ENCODE results near the gene ZG16B.

The ZG16B gene

DNA sequence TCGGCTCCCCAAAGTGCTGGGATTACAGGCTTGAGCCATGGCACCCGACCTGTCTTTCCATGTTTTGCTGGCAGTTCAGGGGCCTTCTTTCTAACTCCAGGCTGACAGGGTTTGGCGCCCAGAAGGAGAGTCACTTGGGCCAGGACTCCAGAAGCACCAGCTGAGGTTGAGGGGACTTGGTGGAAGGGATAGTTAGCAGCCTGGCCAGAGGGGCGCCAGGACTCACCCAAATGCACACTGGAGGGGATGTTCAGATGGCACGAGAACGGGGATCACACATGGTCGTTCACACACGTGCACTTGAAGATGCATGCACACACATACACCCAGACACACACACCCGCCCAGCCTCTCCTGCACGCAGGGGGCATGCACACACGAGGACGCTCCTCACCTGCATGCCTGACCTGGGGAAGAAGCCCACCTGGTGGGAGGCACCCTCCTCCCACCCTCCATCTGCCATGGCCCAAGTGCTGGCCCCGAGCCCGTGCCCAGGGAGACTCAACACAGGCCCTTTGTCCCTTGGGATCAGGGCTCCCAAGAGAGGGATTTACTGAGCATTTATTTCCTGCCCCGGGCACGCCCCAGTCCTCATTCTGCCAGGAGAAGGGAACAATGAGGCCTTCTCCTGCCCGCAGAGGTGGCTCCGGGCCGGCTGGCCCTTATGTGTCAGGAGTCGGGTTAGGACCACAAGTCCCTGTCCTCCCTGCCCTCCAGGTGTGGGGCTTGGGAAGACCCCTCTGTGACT, 15.4 kb upstream of the ZG16B start:
- no peak for TF ChIP-seq CTCF (IDR thresholded peaks at IDR 0.05; ENCODE audit: low read depth, low read length)
- no peak for DNase-seq (ENCODE audit: low read depth in 2 of 2)
- H3K4me3 ChIP-seq (replicated peaks in 1 of 2; ENCODE audit: low read depth in 2 of 2, low read length in 2 of 2), result no peak overlapping the region

DNA sequence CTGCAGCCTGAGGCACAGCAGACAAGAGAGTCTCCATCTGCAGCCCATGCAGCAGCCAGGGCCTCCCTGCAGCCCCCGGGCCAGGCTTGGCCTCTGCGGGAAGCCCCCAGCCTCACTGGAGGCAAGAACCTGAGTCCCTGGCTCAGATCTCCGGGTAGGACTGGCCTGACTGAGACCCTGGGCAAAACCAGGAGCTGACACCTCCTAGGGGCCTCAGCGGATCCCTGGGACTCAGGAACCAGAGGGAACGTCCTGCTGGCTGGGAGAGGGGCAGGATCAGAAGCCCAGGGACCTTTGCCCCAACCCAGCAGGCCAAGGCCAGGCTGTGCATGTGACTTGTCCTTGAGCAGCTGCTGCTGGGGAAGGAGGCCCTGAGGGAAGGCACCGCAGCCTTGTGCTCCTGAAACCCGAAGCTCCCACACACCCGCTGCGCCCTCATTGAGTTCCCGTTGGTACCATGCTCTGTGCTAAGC, 14.8 kb upstream of the ZG16B start:
- no peak overlapping the region for H3K4me3 ChIP-seq (replicated peaks in 1 of 2; ENCODE audit: low read depth in 2 of 2, low read length in 2 of 2)
- no peak for TF ChIP-seq CTCF (IDR thresholded peaks at IDR 0.05; ENCODE audit: low read depth, low read length)
- no peak for DNase-seq (ENCODE audit: low read depth in 2 of 2)

GRCh38 chr16:2816751-2817339, 13.3 kb upstream of the ZG16B start, which contains the start of gene PRSS21:
Gene PRSS21 (plus strand): TSS chr16:2817237. CDS start chr16:2817269, 32 bp downstream.
- DNase-seq (ENCODE audit: low read depth in 2 of 2), result no peak
- TF ChIP-seq CTCF (IDR thresholded peaks at IDR 0.05; ENCODE audit: low read depth, low read length), result no peak
- no peak within 1 kb of the TSS for H3K4me3 ChIP-seq (replicated peaks in 1 of 2; ENCODE audit: low read depth in 2 of 2, low read length in 2 of 2)

- no peak overlapping the region for H3K4me3 ChIP-seq (replicated peaks in 1 of 2; ENCODE audit: low read depth in 2 of 2, low read length in 2 of 2)
- no peak for DNase-seq (ENCODE audit: low read depth in 2 of 2)
- TF ChIP-seq CTCF (IDR thresholded peaks at IDR 0.05; ENCODE audit: low read depth, low read length), result no peak
Observed at GRCh38 chr16:2817340-2818271, 12.5 kb upstream of the ZG16B start.

DNA sequence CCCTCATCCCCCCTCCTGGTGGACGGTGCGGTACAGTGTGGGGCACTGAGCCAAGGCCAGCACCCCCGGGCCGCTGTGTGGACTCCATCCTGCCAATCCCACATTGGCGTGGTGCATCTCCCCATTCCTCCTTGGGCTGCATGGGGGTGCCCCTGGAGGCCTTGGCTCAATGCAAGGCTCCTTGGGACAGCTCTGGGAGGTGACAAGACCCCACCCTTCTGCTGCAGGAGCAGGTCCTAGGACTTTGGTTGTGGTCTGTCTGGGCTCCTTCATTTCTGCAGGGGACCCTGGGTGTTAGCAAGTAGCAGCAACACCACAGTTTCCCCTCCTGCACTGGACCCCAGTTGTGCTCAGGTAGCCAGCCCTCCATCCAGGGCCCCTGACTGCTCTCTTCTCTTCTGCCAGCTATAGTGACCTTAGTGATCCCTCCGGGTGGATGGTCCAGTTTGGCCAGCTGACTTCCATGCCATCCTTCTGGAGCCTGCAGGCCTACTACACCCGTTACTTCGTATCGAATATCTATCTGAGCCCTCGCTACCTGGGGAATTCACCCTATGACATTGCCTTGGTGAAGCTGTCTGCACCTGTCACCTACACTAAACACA, 11.7 kb upstream of the ZG16B start:
- H3K4me3 ChIP-seq (replicated peaks in 1 of 2; ENCODE audit: low read depth in 2 of 2, low read length in 2 of 2), result no peak overlapping the region
- no peak for TF ChIP-seq CTCF (IDR thresholded peaks at IDR 0.05; ENCODE audit: low read depth, low read length)
- DNase-seq (ENCODE audit: low read depth in 2 of 2), result no peak

DNA sequence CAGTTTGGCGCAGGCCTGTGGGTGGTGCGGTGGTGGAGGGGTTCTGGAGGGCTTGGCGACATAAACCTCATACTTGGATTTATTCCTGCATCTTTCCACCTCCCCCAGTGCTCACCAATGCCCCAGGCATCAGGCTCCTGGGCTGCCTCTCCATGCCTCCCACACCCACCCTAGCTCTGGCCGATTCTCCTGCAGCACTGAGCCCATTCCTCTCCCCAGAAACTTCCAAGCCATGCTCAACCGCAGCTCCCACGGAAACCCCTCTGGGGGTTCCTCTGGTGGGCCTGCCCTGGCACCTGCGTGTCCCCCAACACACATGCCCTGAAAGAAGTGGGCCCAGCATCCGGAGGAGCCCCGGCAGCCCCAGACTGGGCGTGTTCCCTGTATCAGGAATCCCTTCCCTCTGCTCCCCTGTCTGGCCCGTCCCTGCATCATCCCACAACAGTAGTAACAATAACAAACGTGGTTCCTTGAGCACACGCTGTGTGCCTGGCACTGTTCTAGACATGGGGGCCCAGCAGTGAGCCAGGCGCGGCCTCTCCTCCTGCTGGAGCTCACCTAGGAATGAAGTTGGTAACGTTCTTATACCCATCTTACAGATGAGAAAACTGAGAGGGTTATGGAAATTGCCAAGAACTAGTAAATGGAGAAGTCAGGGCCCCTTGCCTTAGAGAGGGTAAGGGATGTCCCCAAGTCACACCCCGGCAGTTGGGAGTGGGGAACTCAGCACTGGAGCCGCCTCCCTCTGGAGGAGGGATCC, 10.7 kb upstream of the ZG16B start:
- DNase-seq (ENCODE audit: low read depth in 2 of 2), result no peak
- H3K4me3 ChIP-seq (replicated peaks in 1 of 2; ENCODE audit: low read depth in 2 of 2, low read length in 2 of 2), result no peak overlapping the region
- no peak for TF ChIP-seq CTCF (IDR thresholded peaks at IDR 0.05; ENCODE audit: low read depth, low read length)

Data from cardiac fibroblast (primary cell).